ENCODE measurements around the gene SERPINA5.

GRCh38 chr14:94641632-94641955 lies 60.4 kb downstream of the SERPINA5 start:
- no peak for TF ChIP-seq EZH2 (IDR thresholded peaks at IDR 0.05)
- no peak for TF ChIP-seq CTCF (IDR thresholded peaks at IDR 0.05)
